Glutamatergic neuron (in vitro differentiated cells): ENCODE results near the gene FLT4. TPM values are rescaled to one million over a fixed set of nuclear protein-coding genes. Genes with fewer than 3 reads are reported as not detected.

Experiments
- DNase-seq: peaks from one replicate; pipeline ENCODE4 v3.0.0; 2022
- H3K27ac Mint-ChIP-seq: one replicate; pipeline ENCODE4 v1.8.0; 2020; ENCODE audit warnings: mild to moderate bottlenecking, mixed read lengths, inconsistent platforms; ENCODE audit not compliant: unreplicated experiment
- H3K27me3 Mint-ChIP-seq: one replicate; pipeline ENCODE4 v1.8.0; 2020; ENCODE audit warnings: mild to moderate bottlenecking, moderate library complexity, mixed read lengths, inconsistent platforms; ENCODE audit not compliant: unreplicated experiment
- H3K36me3 Mint-ChIP-seq: one replicate; pipeline ENCODE4 v1.8.0; 2020; ENCODE audit warnings: mild to moderate bottlenecking, mixed read lengths, inconsistent platforms; ENCODE audit not compliant: unreplicated experiment
- H3K4me1 Mint-ChIP-seq: one replicate; pipeline ENCODE4 v1.8.0; 2020; ENCODE audit warnings: mild to moderate bottlenecking, low read depth, mixed read lengths, inconsistent platforms; ENCODE audit not compliant: unreplicated experiment
- H3K4me3 Mint-ChIP-seq: one replicate; pipeline ENCODE4 v1.8.0; 2020; ENCODE audit warnings: mild to moderate bottlenecking, mixed read lengths, inconsistent platforms; ENCODE audit not compliant: unreplicated experiment
- H3K9me3 Mint-ChIP-seq: one replicate; pipeline ENCODE4 v1.8.0; 2020; ENCODE audit warnings: mild to moderate bottlenecking, moderate library complexity, mixed read lengths, inconsistent platforms; ENCODE audit not compliant: unreplicated experiment
- CTCF ChIP-seq: fragments of 200-600 bp; sonication (generic); IDR thresholded peaks from one replicate; pipeline ENCODE4 v1.5.0; 2021; ENCODE audit not compliant: partially characterized antibody, unreplicated experiment
- total RNA-seq: library from RNA; stranded (reverse); fragmentation: NEBNext Ultra II Directional; extraction: Animal tissue kit (Norgen Biotek cat#: 25700); gene quantifications from one replicate; pipeline ENCODE4 v1.2.1, GENCODE V29; 2021; ENCODE audit not compliant: unreplicated experiment

FLT4 gene
- total RNA-seq, 1 donor from 2014 or later: 0.17 TPM

DNA sequence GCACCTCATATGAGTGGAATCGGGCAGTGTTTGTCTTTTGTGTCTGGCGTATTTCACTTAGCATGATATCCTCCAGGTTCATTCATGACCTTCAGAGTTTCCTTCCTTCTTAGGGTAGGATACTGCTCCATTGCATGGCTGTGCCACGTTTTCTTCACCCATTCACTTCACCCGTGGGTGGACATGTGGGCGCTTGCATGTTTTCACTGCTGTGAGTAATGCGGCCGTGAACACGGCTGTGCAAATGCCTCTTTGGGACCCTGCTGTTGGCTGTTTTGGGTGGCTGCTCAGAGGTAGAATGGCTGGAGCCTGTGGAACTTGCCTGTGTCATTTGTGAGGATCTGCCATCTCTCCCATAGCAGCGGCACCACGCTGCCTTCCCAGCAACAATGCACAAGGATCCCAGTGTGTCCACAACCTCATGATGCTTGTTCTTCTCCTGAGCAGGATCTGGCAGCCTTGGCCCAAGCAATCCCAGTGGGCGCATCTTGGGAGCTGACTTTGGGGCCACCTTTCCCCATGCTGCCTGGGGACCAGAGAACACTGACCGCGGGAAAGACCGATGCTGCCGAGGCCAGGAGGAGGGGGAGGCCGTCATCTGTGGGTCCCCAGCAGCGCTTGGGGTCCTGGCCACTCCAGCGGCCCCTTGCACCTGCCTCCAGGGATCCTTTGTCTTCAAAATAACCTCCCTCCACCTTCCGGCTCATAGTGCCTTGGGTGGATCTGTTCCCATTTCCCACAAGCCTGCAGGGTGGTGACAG is 55.8 kb downstream of the FLT4 start:
- peaks cover 2% of the 10 kb centered on the region for H3K9me3 Mint-ChIP-seq
- DNase-seq: no peak
- no peaks in the 10 kb centered on the region for H3K36me3 Mint-ChIP-seq
- peaks cover 30% of the 10 kb centered on the region for H3K27me3 Mint-ChIP-seq
- no peak overlapping the region for H3K27ac Mint-ChIP-seq
- TF ChIP-seq CTCF: no peak
- H3K4me3 Mint-ChIP-seq: no peak overlapping the region
- no peaks in the 10 kb centered on the region for H3K4me1 Mint-ChIP-seq

DNA sequence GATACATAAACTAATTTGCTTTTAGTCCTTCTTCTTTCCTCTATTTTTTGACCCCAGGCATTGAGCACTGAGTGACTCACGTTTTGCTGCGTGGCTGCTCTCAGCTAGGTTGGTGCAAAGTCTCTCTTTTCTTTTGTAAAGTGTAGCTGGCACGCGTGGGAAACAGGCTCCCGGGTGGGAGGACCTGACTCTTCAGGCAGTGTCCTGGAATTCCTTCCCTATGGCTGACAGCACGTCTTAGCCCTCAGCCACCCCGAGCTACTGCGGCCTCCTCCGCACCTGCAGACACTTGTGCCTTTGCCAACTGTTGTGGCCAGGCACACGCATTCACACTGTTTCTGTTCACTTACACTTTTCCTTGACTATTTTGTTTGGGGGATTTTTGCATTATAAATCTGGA is 57.2 kb downstream of the FLT4 start:
- no peak for DNase-seq
- Mint-ChIP-seq H3K27ac (peak overlapping the region; percentile 14), H3K27me3 (peaks cover 28% of the 10 kb centered on the region), H3K9me3 (peaks cover 2% of the 10 kb centered on the region), H3K4me3 (peak overlapping the region; percentile 79), H3K4me1 (no peaks in the 10 kb centered on the region), H3K36me3 (no peaks in the 10 kb centered on the region)
- no peak for TF ChIP-seq CTCF

DNA sequence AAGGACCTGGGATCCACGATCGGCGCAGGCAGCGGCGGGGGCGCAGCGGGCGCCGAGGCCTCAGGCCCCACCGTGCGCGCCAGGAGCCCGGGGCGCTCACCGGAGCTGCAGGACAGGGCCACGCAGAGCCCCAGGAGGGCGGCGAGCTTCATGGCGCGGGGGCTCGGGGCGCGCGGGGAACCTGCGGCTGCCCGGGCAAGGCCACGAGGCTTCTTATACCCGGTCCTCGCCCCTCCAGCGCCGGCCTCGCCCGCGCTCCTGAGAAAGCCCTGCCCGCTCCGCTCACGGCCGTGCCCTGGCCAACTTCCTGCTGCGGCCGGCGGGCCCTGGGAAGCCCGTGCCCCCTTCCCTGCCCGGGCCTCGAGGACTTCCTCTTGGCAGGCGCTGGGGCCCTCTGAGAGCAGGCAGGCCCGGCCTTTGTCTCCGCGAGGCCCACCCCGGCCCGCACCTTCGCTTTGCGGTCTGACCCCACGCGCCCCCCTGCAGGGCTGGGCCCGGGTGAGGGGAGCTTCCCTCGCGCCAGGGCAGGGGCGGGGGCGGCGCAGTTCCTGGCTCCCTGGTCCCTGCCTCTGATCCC is 58.0 kb downstream of the FLT4 start, which contains the start of gene SCGB3A1:
TSS of gene SCGB3A1 (minus strand) at position 189 of the 577 bp plus-strand sequence. CDS start at position 152, 37 bp downstream.
- Mint-ChIP-seq H3K4me3 (peak within 1 kb of the TSS; percentile 79), H3K27ac (peak within 1 kb of the TSS; percentile 14), H3K4me1 (no peaks in the 10 kb centered on the region), H3K27me3 (peaks cover 29% of the 10 kb centered on the region), H3K36me3 (peaks cover 3% of the 10 kb centered on the region), H3K9me3 (peaks cover 2% of the 10 kb centered on the region)
- no peak for DNase-seq
- no peak for TF ChIP-seq CTCF

DNA sequence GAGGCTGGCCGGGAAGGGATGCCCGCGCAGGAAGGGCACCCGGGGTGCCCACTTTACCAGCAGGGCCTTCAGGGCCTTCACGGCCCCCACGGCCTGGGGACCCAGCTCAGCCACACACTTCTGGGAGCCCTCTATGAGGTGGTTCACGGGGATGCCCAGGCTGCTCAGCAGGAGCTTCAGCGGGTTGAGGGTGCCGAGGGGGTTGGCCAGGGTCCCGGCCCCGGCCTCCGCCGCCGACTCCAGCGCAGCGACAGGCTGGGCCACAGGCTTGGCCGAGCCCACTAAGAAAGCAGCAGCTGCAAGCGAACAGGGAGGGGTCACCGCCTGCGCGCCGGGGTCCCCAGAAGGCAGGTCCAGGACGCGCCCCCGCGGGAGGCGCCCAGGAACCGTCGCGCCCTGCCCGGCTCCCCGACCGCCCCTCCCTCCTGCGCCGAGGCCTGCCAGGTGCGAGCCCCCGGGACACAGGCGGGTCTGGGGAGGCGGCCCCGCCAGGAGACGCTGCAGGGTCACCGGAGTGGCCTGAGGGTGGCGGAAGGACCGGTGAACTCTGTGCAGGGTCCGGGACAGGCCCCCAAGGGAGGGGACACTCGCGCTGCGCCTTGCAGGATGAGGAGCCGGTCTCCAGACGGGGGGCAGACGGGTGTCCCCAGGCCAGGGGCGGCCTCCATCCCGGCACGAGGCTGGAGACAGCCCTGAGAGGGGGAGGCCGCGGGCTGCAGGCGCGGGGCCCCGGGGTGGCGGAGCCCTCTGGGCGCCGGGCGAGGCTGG is 58.7 kb downstream of the FLT4 start:
- no peak overlapping the region for H3K4me3 Mint-ChIP-seq

More for the DNA sequence above, 58.7 kb downstream of the FLT4 start:
- Mint-ChIP-seq H3K36me3 (peaks cover 5% of the 10 kb centered on the region), H3K27ac (no peak overlapping the region), H3K27me3 (peaks cover 30% of the 10 kb centered on the region), H3K4me1 (no peaks in the 10 kb centered on the region), H3K9me3 (peaks cover 2% of the 10 kb centered on the region)
- DNase-seq: no peak
- TF ChIP-seq CTCF: peak; percentile 5
